Germinal center (tissue), 1 donor: ENCODE results near the gene SLC17A2.
"Not testable (repeated sequence)": the region's sequence is repeated elsewhere in the genome, so short reads cannot be mapped to it uniquely, and the experiment has no call there.

Experiments
- DNase-seq: peaks from one replicate; pipeline ENCODE4 v3.0.0; 2012; ENCODE audit warnings: mixed read lengths, low spot score

SLC17A2 gene

DNA sequence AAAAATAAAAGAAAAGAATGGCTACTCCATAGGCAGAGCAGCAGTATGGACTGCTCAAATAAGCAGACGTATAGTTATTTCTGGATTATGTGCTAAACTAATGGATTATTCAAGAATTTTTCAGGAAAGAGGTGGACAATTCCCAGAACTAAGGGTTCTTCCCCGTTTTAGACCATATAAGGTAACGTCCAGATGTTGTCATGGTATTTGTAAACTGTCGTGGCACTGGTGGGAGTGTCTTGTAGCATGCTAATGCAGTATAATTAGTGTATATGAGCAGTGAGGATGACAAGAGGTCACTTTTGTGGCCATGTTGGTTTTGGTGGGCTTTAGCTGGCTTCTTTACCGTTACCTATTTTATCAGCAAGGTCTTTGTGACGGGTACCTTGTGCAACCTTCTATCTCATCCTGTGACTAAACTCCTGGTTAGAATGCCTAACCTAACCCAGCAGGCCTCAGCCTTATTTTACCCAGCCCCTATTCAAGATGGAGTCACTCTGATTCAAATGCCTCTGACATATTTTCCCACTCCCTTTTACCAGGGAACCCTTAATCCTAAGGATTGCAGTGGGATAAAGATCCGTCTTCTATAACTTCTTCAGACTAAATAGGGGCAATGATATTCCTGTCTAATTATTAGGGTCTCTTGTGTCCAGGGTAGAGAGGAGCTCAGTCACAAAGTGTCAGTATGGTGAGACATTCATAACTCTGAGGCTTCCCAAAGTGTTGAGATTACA, 21.0 kb upstream of the SLC17A2 start:
- DNase-seq, result no peak

DNA sequence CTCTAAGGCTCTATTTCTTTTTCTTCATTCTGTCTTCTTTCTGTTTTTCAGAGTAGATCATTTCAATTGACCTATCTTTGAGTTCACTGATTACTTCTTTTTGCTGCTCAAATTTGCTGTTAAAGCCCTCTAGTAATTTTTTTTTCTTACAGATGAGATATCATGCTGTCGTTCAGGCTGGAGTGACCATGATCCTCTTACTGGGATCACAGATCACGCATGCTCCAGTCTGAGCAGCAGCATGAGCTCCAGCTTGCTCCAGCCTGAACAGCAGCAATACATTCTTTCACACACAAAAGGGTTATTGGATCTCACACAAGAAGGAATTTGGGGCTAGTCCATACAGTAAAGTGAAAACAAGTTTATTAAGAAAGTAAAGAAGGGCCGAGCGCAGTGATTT, 19.8 kb upstream of the SLC17A2 start:
- no peak for DNase-seq

DNA sequence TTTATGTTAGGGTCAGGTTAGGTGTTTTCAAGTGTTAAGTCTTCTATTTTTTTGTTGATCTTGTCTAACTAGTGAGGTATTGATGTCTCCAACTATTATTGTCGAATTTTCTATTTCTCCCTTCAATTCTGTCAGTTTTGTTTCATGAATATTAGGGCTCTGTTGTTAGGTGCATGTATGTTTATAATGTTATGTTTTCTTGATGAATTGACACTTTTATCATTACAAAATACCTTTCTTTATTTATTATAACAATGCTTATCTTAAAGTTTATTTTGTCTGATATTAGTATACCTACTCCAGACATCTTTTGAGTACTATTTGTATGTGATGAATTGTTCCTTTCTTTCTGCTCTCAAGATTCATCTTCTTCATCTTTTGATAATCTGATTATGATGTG, 19.2 kb upstream of the SLC17A2 start:
- DNase-seq, result no peak

DNA sequence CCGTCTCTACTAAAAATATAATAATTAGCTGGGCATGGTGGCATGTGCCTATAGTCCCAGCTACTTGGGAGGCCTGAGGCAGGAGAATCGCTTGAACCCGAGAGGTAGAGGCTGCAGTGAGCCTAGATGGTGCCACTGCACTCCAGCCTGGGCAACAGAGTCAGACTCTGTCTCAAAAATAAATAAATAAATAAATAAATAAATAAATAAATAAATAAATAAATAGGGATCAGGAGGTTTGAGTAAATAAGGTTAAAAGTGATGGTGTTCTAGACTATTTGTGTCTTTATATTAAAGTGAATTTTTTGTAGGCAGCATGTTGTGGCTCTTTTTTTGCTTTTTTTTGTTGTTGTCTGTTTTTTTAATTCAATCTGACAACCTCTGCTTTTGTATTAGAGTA, 17.0 kb upstream of the SLC17A2 start:
- not testable (repeated sequence) for DNase-seq

DNA sequence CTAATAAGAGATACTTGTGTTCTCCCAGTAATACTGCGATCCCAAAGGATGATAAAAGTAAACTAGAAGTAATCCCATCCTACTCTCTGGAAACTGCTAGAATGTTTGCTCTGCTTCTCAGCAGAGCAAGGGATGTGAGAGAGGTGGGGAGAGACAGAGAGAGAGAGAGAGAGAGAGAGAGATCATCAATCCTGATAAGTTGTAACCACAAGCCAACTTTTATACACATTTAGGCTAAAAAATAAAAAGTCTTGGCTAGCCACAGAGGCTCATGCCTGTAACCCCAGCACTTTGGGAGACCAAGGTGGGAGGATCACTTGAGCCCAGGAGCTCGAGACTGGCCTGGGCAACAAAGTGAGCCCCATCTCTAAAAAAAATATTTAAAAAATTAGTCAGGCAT, 16.1 kb upstream of the SLC17A2 start:
- DNase-seq, result no peak

DNA sequence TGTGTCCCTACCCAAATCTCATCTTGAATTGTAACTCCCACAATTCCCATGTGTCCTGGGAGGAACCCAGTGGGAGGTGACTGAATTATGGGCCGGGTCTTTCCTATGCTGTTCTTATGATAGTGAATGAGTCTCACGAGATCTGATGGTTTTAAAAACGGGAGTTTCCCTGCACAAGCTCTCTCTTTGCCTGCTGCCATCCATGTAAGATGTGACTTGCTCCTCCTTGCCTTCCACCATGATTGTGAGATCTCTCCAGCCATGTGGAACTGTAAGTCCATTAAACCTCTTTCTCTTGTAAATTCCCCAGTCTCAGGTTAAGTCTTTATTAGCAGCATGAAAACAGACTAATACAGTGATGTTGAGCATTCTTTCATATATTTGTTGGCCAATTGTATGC, 15.2 kb upstream of the SLC17A2 start:
- not testable (repeated sequence) for DNase-seq

DNA sequence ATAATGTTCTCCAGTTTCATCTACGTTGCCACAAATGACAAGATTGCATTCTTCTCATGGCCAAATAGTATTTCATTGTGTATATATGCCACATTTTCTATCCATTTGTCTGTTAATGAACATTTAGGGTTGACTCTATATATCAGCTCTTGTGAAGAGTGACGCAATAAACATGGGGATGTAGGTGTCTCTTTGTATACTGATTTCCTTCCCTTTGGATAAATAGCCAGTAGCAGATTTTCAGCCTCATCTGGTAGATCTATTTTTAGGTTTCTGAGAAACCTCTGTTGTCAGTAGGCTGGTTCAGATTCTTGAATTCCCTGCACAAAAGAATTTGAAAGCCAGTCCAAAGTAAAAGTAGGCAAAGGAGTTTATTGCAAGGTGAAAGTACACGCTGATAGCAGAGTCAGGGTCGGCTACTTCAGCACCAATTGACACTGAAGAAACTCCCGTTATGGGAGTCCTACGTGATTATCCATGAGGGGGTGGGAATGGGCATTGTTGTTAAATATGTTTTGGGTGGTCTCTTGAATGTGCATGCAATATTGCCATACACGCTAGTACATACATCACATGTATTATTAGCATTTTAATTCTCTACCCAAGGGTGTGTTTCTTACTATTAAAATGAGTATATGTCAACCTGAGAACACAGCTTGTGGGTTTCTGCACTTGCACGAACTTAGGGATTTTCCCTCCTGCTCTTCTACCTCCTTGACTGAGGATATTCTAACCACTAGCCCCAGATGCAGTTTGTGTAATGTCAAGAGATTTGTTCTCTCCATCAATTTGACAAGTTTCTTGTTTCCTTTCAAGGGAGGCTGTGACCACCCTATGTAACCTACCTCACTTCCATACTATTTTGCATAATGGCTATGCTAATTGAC, 14.4 kb upstream of the SLC17A2 start:
- DNase-seq, result no peak

DNA sequence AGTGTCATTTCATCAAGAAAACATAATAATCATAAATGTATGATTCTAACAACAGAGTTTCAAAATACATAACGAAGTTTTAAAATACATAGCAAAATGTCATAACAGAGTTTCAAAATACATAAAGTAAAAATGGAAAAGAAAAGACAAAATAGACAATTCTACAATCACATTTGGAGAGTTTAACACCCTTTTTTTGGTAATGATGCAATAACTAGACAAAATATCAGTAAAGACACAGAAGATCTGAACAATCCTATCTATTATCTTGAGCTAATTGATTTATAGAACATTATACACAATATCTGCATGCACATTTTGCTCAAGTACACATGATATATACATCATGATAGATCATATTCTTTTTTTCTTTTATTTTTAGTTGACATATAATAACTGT, 13.4 kb upstream of the SLC17A2 start:
- DNase-seq, result no peak

DNA sequence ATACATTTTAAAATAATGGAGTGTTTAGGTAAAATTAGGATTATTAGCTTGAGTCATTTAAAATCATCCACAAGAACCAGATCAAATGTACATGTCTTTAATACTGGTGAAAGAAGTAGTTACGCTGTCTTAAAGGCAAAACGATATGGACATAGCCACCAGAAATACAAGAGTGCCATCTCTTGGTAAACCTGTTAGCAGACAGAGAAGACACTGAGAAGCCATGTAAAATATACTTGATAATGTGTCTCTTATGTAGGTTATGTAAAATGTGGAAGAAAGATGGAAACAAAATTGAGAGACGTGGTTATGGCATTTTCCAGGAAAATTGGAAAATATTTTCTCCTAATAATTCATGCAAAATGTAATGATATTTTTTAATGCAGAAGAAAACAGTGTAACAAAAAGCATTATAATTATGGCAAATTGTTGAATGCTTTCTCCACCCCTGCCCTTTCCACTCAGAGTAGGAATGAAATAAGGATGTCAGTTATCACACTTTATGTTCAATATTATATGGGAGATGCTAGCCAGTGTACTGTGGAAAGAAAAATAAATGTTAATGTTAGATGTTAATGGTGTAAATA, 12.2 kb upstream of the SLC17A2 start:
- DNase-seq, result peak; percentile 10

DNA sequence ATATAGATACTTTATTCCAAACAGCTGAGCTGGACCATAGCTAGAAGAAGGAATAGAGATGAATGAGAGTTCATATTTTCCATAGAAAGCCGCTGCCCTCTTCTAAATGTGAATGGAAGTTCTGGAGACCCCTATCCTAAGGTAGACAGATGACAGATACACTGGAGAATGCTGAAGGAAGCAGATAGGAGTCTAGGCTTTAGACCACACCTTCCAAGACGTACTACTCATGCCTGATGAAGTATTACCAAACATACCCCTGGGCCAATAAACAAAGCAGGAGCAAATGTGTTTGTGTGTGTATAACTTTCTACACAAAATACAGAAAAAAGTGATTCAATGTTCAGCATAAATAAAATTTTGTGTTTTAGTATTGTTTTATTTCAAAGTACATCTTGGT, 9.1 kb upstream of the SLC17A2 start:
- no peak for DNase-seq

DNA sequence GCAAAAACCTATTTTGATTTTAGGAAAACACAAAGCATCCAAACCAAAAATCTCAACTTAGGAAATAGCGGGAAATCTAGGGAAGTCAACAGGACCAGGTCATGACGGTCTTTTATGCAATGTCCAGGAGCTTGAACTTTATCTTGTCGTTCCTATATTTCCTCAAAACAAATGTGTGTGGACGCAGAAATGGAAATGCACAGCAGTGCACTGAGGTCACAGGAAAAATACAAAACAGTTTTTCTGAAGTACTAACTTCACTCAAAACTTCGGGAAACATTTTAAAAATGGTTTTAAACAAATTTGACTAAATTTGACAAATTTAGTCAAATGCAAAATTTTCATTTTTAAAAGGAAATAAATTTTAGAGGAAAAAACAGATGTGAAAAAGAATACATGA, 5.5 kb upstream of the SLC17A2 start:
- no peak for DNase-seq

DNA sequence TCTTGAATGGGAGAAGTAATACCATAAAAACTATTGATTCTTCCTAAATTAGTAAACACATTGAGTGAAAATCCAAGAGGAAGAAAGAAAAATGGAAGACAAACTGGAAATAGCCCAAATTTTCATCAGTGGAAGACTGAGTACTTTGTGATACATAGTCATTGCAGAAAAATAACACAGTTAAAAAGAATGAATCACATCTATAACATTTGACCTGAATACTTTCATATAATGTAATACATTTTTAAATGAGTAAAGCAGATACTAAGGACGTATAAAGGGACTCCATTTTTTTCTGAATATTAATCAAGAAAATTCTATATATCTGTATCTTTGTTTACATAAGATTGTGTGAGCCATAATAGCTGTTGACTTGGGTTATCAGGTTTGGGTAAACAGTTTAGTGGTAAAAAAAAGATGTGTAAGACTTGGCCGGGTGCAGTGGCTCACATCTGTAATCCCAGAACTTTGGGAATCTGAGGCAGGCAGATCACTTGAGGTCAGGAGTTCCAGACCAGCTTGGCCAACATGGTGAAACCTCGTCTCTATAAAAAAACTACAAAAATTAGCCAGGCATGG, 4.3 kb upstream of the SLC17A2 start:
- no peak for DNase-seq

DNA sequence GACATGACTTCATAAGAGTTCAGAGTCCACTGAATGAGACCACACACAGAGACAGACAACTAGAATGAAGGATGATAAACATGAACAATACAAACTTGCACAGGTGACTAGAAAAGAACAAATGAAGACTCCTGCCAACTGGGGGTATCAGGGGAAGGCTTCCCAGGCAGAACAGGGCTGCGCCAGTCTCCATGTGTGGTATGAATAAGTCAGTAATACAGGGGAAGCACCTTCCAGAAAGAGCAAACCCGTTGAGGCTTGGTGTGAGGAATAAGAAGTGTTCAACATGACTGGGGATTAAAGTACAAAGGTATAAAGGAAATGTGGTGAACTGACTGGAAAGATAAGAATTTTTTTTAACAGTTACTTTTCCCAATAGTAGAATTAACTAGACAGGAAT, 3.7 kb upstream of the SLC17A2 start:
- DNase-seq, result no peak

DNA sequence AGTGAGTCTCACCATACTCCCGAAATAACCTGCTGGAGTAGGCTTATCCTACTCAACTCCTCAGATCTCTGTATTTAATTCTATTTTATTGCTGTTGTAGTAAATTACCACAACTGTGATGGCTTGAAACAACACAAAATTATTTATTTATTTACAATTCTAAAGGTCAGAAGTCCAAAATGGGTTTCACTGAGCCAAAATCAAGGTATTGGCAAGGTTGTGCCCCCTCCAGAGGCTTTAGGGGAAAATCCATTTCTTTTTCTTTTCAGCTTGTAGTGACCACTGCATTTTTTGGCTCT, 869 bp upstream of the SLC17A2 start:
- DNase-seq, result no peak

DNA sequence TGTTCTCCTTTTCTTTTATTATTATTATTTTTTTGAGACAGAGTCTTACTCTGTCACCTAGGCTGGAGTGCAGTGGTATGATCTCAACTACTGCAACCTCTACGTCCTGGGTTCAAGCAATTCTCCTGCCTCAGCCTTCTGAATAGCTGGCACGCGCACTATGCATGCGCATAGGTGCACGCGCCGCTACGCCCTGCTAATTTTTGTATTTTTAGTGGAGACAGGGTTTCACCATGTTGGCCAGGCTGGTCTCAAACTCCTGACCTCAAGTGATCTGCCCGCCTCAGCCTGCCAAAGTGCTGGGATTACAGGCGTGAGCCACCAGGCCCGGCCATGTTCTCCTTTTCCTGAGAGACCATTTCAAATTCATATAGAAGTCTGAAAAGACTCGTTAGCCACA, 706 bp downstream of the SLC17A2 start:
- not testable (repeated sequence) for DNase-seq

DNA sequence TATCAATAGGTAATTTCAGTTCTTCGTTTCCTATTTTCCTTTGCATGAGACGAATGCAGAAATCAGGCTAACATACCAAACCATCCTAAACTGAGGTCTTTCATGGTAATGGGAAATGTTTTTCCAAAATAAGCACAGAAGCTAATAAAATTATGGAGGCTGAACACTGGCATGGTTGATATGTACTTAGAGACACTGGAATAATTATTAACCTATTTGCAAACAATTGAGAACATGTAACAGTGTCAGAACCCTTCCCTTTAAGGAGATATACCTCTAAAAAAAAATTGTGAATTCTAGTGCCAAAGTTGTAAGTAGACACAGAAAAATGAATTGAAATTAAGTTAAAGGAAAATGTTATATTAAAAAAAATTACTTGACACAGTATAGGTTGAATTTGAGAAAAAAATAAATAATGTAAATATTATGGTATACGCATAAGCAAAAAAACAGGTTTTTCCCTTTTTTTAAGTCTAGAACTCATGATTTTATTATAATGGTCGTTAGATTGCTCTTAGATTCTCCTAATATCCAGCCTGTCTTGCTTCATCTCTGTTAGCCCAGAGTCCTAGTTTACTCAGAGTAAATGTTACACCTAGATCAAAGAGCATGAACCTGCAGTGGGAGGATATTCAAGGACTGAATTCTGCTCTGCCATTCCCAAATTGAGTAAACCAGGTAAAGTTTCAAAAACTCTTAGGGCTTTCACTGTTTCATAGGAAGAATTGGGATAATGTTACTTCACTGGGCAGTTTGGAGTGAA, 1.7 kb downstream of the SLC17A2 start:
- DNase-seq, result no peak

DNA sequence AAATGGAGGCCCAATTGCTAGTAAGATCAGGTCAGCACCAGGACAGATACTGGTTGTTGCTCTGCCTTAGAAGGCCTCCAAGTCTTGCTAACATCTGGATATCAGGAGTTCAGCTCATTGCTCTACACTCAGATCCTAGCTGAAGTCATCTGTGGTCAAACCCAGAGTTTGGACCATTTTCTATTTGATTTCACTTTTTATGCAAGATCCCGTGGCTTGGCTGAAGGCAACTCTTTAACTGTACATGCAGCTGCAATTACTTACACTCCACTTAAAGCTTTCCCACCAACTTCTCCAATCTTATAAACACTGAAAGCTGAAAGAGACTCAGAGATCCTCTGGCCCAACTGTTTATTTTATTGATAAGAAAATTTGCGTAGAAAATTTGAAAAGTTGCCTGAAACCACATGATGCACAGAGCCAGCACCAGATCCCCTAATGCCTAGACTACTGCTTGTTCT, 2.7 kb downstream of the SLC17A2 start:
- no peak for DNase-seq

DNA sequence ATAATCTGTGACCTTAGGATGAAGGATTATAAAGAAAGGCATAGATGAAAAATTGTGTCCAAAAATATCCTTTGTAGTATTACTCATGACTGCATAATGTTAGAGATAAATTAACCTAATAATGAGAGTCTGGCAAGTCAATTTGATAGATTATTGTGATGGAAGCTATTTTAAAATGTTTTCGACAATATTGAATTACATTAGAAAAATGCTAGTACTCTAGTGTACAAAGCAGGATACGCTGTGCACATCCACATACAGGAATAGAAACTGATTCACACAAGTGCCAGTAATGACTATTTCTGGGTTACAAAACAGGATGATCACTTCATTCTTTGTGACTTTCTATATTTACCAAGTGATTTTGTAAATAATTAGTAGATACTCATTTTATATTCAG, 3.3 kb downstream of the SLC17A2 start:
- no peak for DNase-seq

DNA sequence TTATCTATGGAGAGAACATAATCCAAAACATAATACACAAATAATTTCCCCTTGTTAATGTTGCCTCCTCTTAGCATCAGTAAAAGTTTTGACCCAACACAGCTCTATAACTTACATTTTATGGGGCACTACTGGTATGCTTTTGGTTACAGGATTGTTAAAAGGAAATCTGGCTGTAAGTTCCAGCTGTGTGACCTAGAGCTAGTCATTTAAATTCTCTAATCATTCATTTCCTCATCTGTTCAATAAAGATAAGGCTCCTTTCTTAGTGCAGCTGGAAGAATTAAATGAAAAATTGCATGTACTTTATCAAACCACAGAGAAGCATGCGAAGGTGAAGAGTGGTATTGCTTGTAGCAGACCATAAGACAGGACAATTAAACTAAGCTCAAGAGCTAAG, 4.6 kb downstream of the SLC17A2 start:
- DNase-seq, result no peak

DNA sequence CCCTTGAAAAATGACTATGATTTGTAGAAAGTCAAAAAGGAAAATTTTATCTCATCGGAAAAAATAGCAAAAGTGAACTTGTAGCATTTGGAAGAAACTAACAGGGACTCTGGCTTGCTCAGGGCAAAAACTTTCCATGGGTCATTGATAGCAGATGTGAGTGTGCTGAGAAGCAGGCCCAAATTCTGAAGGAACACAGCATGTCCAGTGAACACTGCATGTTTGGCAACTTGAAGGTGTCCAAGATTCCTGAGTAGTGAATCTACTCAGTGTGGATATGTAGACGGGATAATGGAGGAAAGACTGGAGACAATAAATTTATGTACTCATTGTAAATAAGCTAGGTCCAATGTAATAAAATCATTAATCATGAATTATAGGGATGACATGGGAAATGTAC, 8.2 kb downstream of the SLC17A2 start:
- no peak for DNase-seq

DNA sequence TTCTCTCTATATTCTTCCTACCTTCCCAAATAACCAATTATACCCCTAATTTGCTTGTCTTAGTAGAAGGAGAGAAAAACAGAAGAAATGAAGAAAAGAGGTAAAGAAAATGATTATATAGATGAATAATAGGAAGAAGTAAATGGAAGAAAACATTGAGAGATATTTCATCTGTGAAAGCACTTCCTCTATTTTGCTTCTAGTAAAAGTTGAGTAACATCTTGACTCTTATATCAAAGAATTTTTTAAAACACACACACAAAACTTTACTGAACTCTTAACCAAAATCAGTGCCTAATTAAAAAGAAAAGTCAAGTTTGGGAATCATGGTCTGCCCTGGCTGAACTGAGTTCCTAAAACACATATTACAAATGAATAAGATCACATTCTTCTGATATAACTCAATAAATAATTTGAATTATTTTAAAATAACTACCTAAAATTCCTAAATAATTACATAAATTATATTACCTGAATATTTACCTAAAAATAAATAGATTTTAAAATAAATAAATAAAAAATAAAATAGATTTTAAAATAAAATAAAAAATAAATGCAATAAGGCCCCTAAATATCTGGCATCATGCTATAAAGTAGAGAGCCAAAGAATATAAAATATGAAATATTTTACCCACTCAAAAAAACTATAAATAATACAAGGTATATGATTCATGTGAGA, 8.8 kb downstream of the SLC17A2 start:
- no peak for DNase-seq

DNA sequence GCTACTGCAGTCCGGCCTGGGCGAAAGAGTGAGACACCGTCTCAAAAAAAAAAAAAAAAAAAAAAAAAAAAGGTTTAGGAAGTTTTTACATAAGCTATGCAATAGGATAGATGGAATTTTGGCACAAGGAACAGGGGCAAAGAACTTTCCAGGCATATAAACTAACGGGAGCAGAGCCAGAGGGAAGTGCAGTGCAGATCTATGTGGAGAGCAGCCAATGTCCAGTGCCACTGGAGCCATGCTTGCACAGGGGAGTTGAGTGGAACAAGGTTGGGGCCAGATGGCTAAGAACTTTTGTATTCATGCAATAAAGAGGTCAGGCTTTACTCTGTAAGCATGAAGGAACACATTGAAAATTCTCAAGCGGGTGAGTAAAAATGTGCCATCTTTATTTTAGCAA, 10.8 kb downstream of the SLC17A2 start:
- no peak for DNase-seq
